BJ (cell line): Measurements from ENCODE around the gene GDA. TPM values are rescaled to one million over a fixed set of nuclear protein-coding genes. Genes with fewer than 3 reads are reported as not detected.

Experiments used
- CTCF ChIA-PET: fragments of 350-600 bp; formaldehyde crosslinking; extraction: SDS; loops from one replicate; lab custom pipeline; 2021; ENCODE audit warnings: antibody characterized with exemption, inconsistent platforms; lab: Yijun Ruan, JAX
- POLR2A ChIA-PET: fragments of 300-600 bp; sonication (Branson Sonifier 250); formaldehyde crosslinking; extraction: SDS; loops from one replicate; lab custom pipeline; 2021; ENCODE audit warnings: antibody characterized with exemption; lab: Charles Lee
- DNase-seq: peaks from one replicate; pipeline ENCODE4 v3.0.0-alpha.2; 2011; ENCODE audit warnings: low read depth
- H3K27me3 ChIP-seq: 2 replicates; pipeline ENCODE4 v1.6.0; 2011; ENCODE audit warnings: low read length; ENCODE audit not compliant: control insufficient read depth, insufficient read depth
- H3K36me3 ChIP-seq: 2 replicates; pipeline ENCODE4 v1.5.1; 2011; ENCODE audit warnings: low read length; ENCODE audit not compliant: control insufficient read depth, insufficient read depth
- H3K4me3 ChIP-seq: 2 replicates; pipeline ENCODE4 v1.5.1; 2011; ENCODE audit warnings: low read depth, mild to moderate bottlenecking, control low read depth, low read length
- CTCF ChIP-seq: IDR thresholded peaks from 2 replicates; pipeline ENCODE4 v1.5.1; 2011; ENCODE audit warnings: low read depth, mild to moderate bottlenecking, control low read depth, inconsistent platforms, low read length, moderate library complexity; ENCODE audit not compliant: insufficient read depth
- polyA plus RNA-seq: library from polyadenylated mRNA; depleted of rRNA; stranded (reverse); fragments of >200 nt; gene quantifications from 2 replicates; pipeline ENCODE4 v1.2.3, GENCODE V29; 2011

Gene GDA
- polyA plus RNA-seq, 1 experiment: not detected

GRCh38 chr9:72139226-72139625 lies 10.0 kb upstream of the GDA start:
- CTCF ChIA-PET: interaction anchor here (0.6 to 1.4 kb wide), 2 partner anchors 12 to 100 kb away, joined by 3 read pairs; no protein-coding TSS in a partner anchor
- H3K36me3 ChIP-seq: no peaks in the 10 kb centered on the region
- no peaks in the 10 kb centered on the region for H3K27me3 ChIP-seq
- POLR2A ChIA-PET: no interaction called here
- TF ChIP-seq CTCF: no peak
- no peak for DNase-seq
- H3K4me3 ChIP-seq: no peak overlapping the region

GRCh38 chr9:72140586-72140985 lies 8.7 kb upstream of the GDA start:
- ChIA-PET CTCF (interaction anchor here (1.4 kb wide), 1 partner anchor 102 kb away, joined by 3 read pairs; no protein-coding TSS in a partner anchor), POLR2A (no interaction called here)
- TF ChIP-seq CTCF: no peak

GRCh38 chr9:72141484-72141883 lies 7.8 kb upstream of the GDA start:
- POLR2A ChIA-PET: no interaction called here
- CTCF ChIA-PET: no interaction called here
- DNase-seq: no peak
- Histone ChIP-seq H3K36me3 (no peaks in the 10 kb centered on the region), H3K27me3 (no peaks in the 10 kb centered on the region), H3K4me3 (no peak overlapping the region)
- TF ChIP-seq CTCF: no peak

More at GRCh38 chr9:72140586-72140985, 8.7 kb upstream of the GDA start:
- no peaks in the 10 kb centered on the region for H3K36me3 ChIP-seq
- DNase-seq: no peak
- no peaks in the 10 kb centered on the region for H3K27me3 ChIP-seq
- no peak overlapping the region for H3K4me3 ChIP-seq

GRCh38 chr9:72144756-72145492 lies 4.3 kb upstream of the GDA start:
- ChIA-PET POLR2A (no interaction called here), CTCF (no interaction called here)
- DNase-seq: no peak
- no peak overlapping the region for H3K4me3 ChIP-seq
- no peaks in the 10 kb centered on the region for H3K36me3 ChIP-seq
- TF ChIP-seq CTCF: no peak
- peaks cover 13% of the 10 kb centered on the region for H3K27me3 ChIP-seq

GRCh38 chr9:72145733-72146505 lies 3.3 kb upstream of the GDA start:
- CTCF ChIA-PET: interaction anchor here (1.0 kb wide), 1 partner anchor 10 kb away, joined by 3 read pairs; no protein-coding TSS in a partner anchor

More at GRCh38 chr9:72145733-72146505, 3.3 kb upstream of the GDA start:
- no peak for TF ChIP-seq CTCF
- Histone ChIP-seq H3K36me3 (no peaks in the 10 kb centered on the region), H3K27me3 (peaks cover 13% of the 10 kb centered on the region), H3K4me3 (no peak overlapping the region)
- DNase-seq: no peak
- POLR2A ChIA-PET: no interaction called here
